ENCODE measurements around the gene MKNK1.
A peak's percentile ranks its signal among the peaks of the same experiment; 100 is the strongest.

The MKNK1 gene

GRCh38 chr1:46535063-46535462 is 69.0 kb downstream of the MKNK1 start (continued):
- no peak for TF ChIP-seq ZBTB48 (tag by site-specific recombination; IDR thresholded peaks at IDR 0.05)
- no peak for TF ChIP-seq ZNF76 (tag by site-specific recombination; IDR thresholded peaks at IDR 0.05; ENCODE audit: borderline replicate concordance, low read depth)

GRCh38 chr1:46533179-46533864 is 70.7 kb downstream of the MKNK1 start:
- POLR2A ChIA-PET: no interaction called here
- TF ChIP-seq ZNF747 (tag by site-specific recombination; IDR thresholded peaks at IDR 0.05): no peak
- peak; percentile 13 for TF ChIP-seq ZBTB26 (tag by site-specific recombination; optimal IDR thresholded peaks at IDR 0.05)

GRCh38 chr1:46532498-46533178 is 71.4 kb downstream of the MKNK1 start:
- TF ChIP-seq ZNF473 (tag by site-specific recombination; IDR thresholded peaks at IDR 0.05) (no peak), HOXC10 (CRISPR knock-in tag; IDR thresholded peaks at IDR 0.05) (no peak), ZNF366 (tag by site-specific recombination; conservative IDR thresholded peaks at IDR 0.05) (0 out of 2 replicates have a peak, but pooled peaks have one; percentile 20), ZBTB48 (tag by site-specific recombination; IDR thresholded peaks at IDR 0.05) (no peak), ZNF561 (tag by site-specific recombination; IDR thresholded peaks at IDR 0.05; ENCODE audit: borderline replicate concordance) (no peak), ZBTB26 (tag by site-specific recombination; optimal IDR thresholded peaks at IDR 0.05) (peak; percentile 27), ZSCAN30 (tag by site-specific recombination; IDR thresholded peaks at IDR 0.05) (0 out of 2 replicates have a peak, but pooled peaks have one; percentile 17), ZSCAN4 (tag by site-specific recombination; IDR thresholded peaks at IDR 0.05) (no peak), ZNF175 (tag by site-specific recombination; IDR thresholded peaks at IDR 0.05) (no peak), PRDM10 (tag by site-specific recombination; IDR thresholded peaks at IDR 0.05) (no peak), ZNF335 (tag by site-specific recombination; conservative IDR thresholded peaks at IDR 0.05) (no peak), ZNF660 (tag by site-specific recombination; IDR thresholded peaks at IDR 0.05) (peak; percentile 66; the same call in 1 of the 2 replicates), ZNF654 (tag by site-specific recombination; IDR thresholded peaks at IDR 0.05; ENCODE audit: low read depth) (0 out of 2 replicates have a peak, but pooled peaks have one; percentile 4), PRDM6 (tag by site-specific recombination; IDR thresholded peaks at IDR 0.05) (no peak)
- no peaks in the 10 kb centered on the region for H3K9me3 ChIP-seq (ENCODE audit: control insufficient read depth, insufficient read depth, low read depth, low read length)
- no peaks in the 10 kb centered on the region for H3K36me3 ChIP-seq (ENCODE audit: control insufficient read depth in 2 of 2, insufficient read depth in 1 of 2, low read length in 2 of 2)
- POLR2A ChIA-PET: interaction anchor here (0.6 kb wide), 1 partner anchor 43 kb away, joined by 3 read pairs; no protein-coding TSS in a partner anchor
- H3K4me1 ChIP-seq (ENCODE audit: control insufficient read depth, insufficient read depth, low read length): no peaks in the 10 kb centered on the region
- no peak overlapping the region; the same call in 1 of the 2 replicates for H3K27ac ChIP-seq (ENCODE audit: extremely low read depth, low read depth, low read length)
- CTCF ChIA-PET: interaction anchor here (0.6 to 15.0 kb wide), 16 partner anchors 11 to 1384 kb away, joined by 3 to 418 read pairs (median 4); partner anchors contain the start of gene DMBX1
- H3K4me3 ChIP-seq (ENCODE audit: low read depth, low read length): no peak overlapping the region

More at GRCh38 chr1:46533179-46533864, 70.7 kb downstream of the MKNK1 start:
- Histone ChIP-seq H3K36me3 (ENCODE audit: control insufficient read depth in 2 of 2, insufficient read depth in 1 of 2, low read length in 2 of 2) (no peaks in the 10 kb centered on the region), H3K4me3 (ENCODE audit: low read depth, low read length) (no peak overlapping the region), H3K4me1 (ENCODE audit: control insufficient read depth, insufficient read depth, low read length) (no peaks in the 10 kb centered on the region), H3K27ac (ENCODE audit: extremely low read depth, low read depth, low read length) (no peak overlapping the region; the same call in 1 of the 2 replicates), H3K9me3 (ENCODE audit: control insufficient read depth, insufficient read depth, low read depth, low read length) (no peaks in the 10 kb centered on the region)
- CTCF ChIA-PET: interaction anchor here (0.5 to 15.0 kb wide), 16 partner anchors 12 to 1384 kb away, joined by 3 to 418 read pairs (median 4); partner anchors contain the start of gene DMBX1

Measured in HEK293 (cell line).